ENCODE measurements around the gene SYT8. TPM values are rescaled to one million over a fixed set of nuclear protein-coding genes. Genes with fewer than 3 reads are reported as not detected.
"Not testable (repeated sequence)": the region's sequence is repeated elsewhere in the genome, so short reads cannot be mapped to it uniquely, and the experiment has no call there.

SYT8 gene
- total RNA-seq, 1 donor from 2014 or later = not detected

GRCh38 chr11:1879941-1880720, 45.3 kb downstream of the SYT8 start:
- H3K4me1 Mint-ChIP-seq (ENCODE audit: low read depth) = no peaks in the 10 kb centered on the region
- no peaks in the 10 kb centered on the region for H3K9me3 Mint-ChIP-seq
- H3K36me3 Mint-ChIP-seq (ENCODE audit: low read depth) = peaks cover 2% of the 10 kb centered on the region
- intact Hi-C loops (cut with micrococcal nuclease) = loop anchor here (5.0 kb wide), 1 partner anchor 37 kb away; the partner anchor contains the start of gene TNNT3
- no peak for DNase-seq (ENCODE audit: low spot score)
- no peak overlapping the region for H3K27ac Mint-ChIP-seq
- no peaks in the 10 kb centered on the region for H3K27me3 Mint-ChIP-seq (ENCODE audit: insufficient read depth)
- H3K4me3 Mint-ChIP-seq = no peak overlapping the region

- Mint-ChIP-seq H3K27me3 (ENCODE audit: insufficient read depth) (no peaks in the 10 kb centered on the region), H3K4me3 (no peak overlapping the region), H3K36me3 (ENCODE audit: low read depth) (peaks cover 2% of the 10 kb centered on the region), H3K4me1 (ENCODE audit: low read depth) (no peaks in the 10 kb centered on the region), H3K27ac (no peak overlapping the region), H3K9me3 (no peaks in the 10 kb centered on the region)
- intact Hi-C loops (cut with micrococcal nuclease) = loop anchor here (5.0 kb wide), 1 partner anchor 36 kb away; the partner anchor contains the start of gene TNNT3
- DNase-seq (ENCODE audit: low spot score) = no peak
Measured at GRCh38 chr11:1880746-1881441, 46.1 kb downstream of the SYT8 start.

- intact Hi-C loops (cut with micrococcal nuclease) = loop anchor here (1.0 to 5.0 kb wide), 4 partner anchors 36 to 270 kb away; partner anchors contain the start of gene TNNT3
- H3K27me3 Mint-ChIP-seq (ENCODE audit: insufficient read depth) = no peaks in the 10 kb centered on the region
- no peak overlapping the region for H3K27ac Mint-ChIP-seq
- no peaks in the 10 kb centered on the region for H3K9me3 Mint-ChIP-seq
- no peak overlapping the region for H3K4me3 Mint-ChIP-seq
- H3K4me1 Mint-ChIP-seq (ENCODE audit: low read depth) = no peaks in the 10 kb centered on the region
- peaks cover 2% of the 10 kb centered on the region for H3K36me3 Mint-ChIP-seq (ENCODE audit: low read depth)
- DNase-seq (ENCODE audit: low spot score) = no peak
Measured at GRCh38 chr11:1881442-1882264, 46.9 kb downstream of the SYT8 start.

GRCh38 chr11:1882265-1883238, 47.8 kb downstream of the SYT8 start:
- intact Hi-C loops (cut with micrococcal nuclease) = loop anchor here (1.0 to 5.0 kb wide), 4 partner anchors 35 to 269 kb away; partner anchors contain the start of gene TNNT3

GRCh38 chr11:1883346-1884302, 48.8 kb downstream of the SYT8 start:
- no peak for DNase-seq (ENCODE audit: low spot score)
- intact Hi-C loops (cut with micrococcal nuclease) = loop anchor here (5.0 kb wide), 1 partner anchor 34 kb away; the partner anchor contains the start of gene TNNT3

More at GRCh38 chr11:1882265-1883238, 47.8 kb downstream of the SYT8 start:
- Mint-ChIP-seq H3K27me3 (ENCODE audit: insufficient read depth) (no peaks in the 10 kb centered on the region), H3K9me3 (no peaks in the 10 kb centered on the region), H3K27ac (no peak overlapping the region), H3K4me1 (ENCODE audit: low read depth) (no peaks in the 10 kb centered on the region), H3K36me3 (ENCODE audit: low read depth) (peaks cover 3% of the 10 kb centered on the region), H3K4me3 (no peak overlapping the region)
- peak; percentile 60 for DNase-seq (ENCODE audit: low spot score)

GRCh38 chr11:1884303-1884700, 49.5 kb downstream of the SYT8 start:
- no peak overlapping the region for H3K27ac Mint-ChIP-seq
- H3K4me1 Mint-ChIP-seq (ENCODE audit: low read depth) = peaks cover 10% of the 10 kb centered on the region
- DNase-seq (ENCODE audit: low spot score) = no peak
- H3K27me3 Mint-ChIP-seq (ENCODE audit: insufficient read depth) = no peaks in the 10 kb centered on the region
- intact Hi-C loops (cut with micrococcal nuclease) = loop anchor here (5.0 kb wide), 1 partner anchor 33 kb away; the partner anchor contains the start of gene TNNT3
- H3K4me3 Mint-ChIP-seq = no peak overlapping the region
- H3K36me3 Mint-ChIP-seq (ENCODE audit: low read depth) = peaks cover 13% of the 10 kb centered on the region
- H3K9me3 Mint-ChIP-seq = no peaks in the 10 kb centered on the region

More at GRCh38 chr11:1883346-1884302, 48.8 kb downstream of the SYT8 start:
- H3K27me3 Mint-ChIP-seq (ENCODE audit: insufficient read depth) = no peaks in the 10 kb centered on the region
- no peak overlapping the region for H3K4me3 Mint-ChIP-seq
- peaks cover 9% of the 10 kb centered on the region for H3K36me3 Mint-ChIP-seq (ENCODE audit: low read depth)
- H3K4me1 Mint-ChIP-seq (ENCODE audit: low read depth) = peaks cover 6% of the 10 kb centered on the region
- no peaks in the 10 kb centered on the region for H3K9me3 Mint-ChIP-seq
- no peak overlapping the region for H3K27ac Mint-ChIP-seq

GRCh38 chr11:1886551-1886950, 51.8 kb downstream of the SYT8 start:
- H3K27ac Mint-ChIP-seq; intact Hi-C loops (cut with micrococcal nuclease); H3K27me3 Mint-ChIP-seq (ENCODE audit: insufficient read depth); H3K9me3 Mint-ChIP-seq; DNase-seq (ENCODE audit: low spot score); H3K4me3 Mint-ChIP-seq: not testable (repeated sequence)
- H3K36me3 Mint-ChIP-seq (ENCODE audit: low read depth) = peaks cover 11% of the 10 kb centered on the region
- peaks cover 10% of the 10 kb centered on the region for H3K4me1 Mint-ChIP-seq (ENCODE audit: low read depth)

Other genes with a start within 250 kb of the SYT8 start
- not detected in 2 replicates for gene KRTAP5-1, start 249.7 kb upstream of the SYT8 start, total RNA-seq
- not detected in 2 replicates for gene KRTAP5-2, start 236.7 kb upstream of the SYT8 start, total RNA-seq
- not detected in 2 replicates for gene KRTAP5-3, start 226.5 kb upstream of the SYT8 start, total RNA-seq
- gene KRTAP5-4, start 212.9 kb upstream of the SYT8 start, total RNA-seq = not detected in 2 replicates
- not detected in 2 replicates for gene KRTAP5-5, start 205.2 kb upstream of the SYT8 start, total RNA-seq
- not detected in 2 replicates for gene KRTAP5-6, start 137.8 kb upstream of the SYT8 start, total RNA-seq
- gene IFITM10, start 84.4 kb upstream of the SYT8 start, total RNA-seq = 0.32 and 0.52 TPM in 2 replicates
- gene CTSD, start 71.1 kb upstream of the SYT8 start, total RNA-seq = 84.2 and 92.1 TPM in 2 replicates
- gene TNNI2, start 4.0 kb downstream of the SYT8 start, total RNA-seq = not detected in 2 replicates
- gene LSP1, start 18.1 kb downstream of the SYT8 start, total RNA-seq = 257 and 262 TPM in 2 replicates
- gene PRR33, start 56.9 kb downstream of the SYT8 start, total RNA-seq = 0.05 TPM in 1 of 2 replicates, not detected in the other
- 0.64 and 0.70 TPM in 2 replicates for gene TNNT3, start 84.7 kb downstream of the SYT8 start, total RNA-seq
- 58.5 and 69.3 TPM in 2 replicates for gene MRPL23, start 112.3 kb downstream of the SYT8 start, total RNA-seq
- not detected in 2 replicates for gene H19, start 162.9 kb downstream of the SYT8 start, total RNA-seq